Measurements from ENCODE around the gene ZNF319. TPM values are rescaled to one million over a fixed set of nuclear protein-coding genes. Genes with fewer than 3 reads are reported as not detected.

ZNF319 gene
- total and polyA plus RNA-seq, 7 donors, result 2.0 to 8.8 (median 6.6) TPM

DNA sequence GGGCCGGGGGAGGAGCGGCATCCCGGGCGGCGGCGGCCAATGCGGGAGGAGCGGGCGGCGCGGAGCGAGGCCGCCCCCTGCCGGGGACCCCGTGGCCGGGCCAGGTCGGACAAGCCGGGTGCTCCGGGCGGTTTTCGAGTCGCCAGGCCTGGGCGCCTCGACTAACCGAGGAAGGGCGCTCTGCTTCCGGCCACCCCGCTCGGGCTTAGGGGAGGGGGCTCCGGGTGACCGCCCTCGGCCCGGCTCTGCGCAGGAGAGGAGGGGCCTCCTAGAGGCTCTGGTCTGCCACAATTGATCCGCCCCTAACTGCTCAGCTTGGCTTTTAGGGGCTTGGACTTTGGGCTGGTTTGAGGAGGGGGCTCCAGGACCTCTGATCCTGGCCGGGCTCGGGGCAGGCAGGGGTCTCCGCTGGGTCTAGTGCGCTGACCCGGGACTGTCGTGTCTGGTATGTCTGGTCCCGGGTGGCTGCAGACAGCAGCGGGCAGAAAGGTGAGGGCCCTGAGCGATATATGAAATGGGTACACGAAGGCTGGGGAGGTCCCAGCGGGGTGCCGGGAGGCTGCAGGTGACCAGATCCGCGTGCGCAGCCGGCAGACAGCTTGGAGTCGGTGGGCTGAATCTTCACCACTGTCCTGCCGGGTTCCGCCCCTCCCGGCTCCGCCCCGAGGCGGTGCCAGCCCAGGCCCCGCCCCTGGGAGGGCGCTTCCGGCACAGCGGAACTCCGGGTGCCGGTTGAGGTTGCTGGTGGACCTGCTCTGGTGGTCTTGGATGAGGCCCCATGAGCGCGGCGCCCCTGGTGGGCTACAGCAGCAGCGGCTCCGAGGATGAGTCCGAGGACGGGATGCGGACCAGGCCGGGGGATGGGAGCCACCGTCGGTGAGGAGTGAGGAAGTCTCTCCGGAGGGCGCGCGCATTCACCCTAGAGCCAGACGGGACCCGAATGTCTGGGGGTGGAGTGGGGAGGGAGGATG lies 519 bp upstream of the ZNF319 start, which contains the start of gene USB1:
USB1 (plus strand) TSS at position 702 of the 971 bp plus-strand sequence; CDS start at position 779, 77 bp downstream.
- TF ChIP-seq, protein P1, sequence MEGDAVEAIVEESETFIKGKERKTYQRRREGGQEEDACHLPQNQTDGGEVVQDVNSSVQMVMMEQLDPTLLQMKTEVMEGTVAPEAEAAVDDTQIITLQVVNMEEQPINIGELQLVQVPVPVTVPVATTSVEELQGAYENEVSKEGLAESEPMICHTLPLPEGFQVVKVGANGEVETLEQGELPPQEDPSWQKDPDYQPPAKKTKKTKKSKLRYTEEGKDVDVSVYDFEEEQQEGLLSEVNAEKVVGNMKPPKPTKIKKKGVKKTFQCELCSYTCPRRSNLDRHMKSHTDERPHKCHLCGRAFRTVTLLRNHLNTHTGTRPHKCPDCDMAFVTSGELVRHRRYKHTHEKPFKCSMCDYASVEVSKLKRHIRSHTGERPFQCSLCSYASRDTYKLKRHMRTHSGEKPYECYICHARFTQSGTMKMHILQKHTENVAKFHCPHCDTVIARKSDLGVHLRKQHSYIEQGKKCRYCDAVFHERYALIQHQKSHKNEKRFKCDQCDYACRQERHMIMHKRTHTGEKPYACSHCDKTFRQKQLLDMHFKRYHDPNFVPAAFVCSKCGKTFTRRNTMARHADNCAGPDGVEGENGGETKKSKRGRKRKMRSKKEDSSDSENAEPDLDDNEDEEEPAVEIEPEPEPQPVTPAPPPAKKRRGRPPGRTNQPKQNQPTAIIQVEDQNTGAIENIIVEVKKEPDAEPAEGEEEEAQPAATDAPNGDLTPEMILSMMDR (IDR thresholded peaks at IDR 0.05), result peak; percentile 78
- H3K4me1 ChIP-seq, result peaks cover 11% of the 10 kb centered on the region
- WGBS, 3 donors, result 0 to 1% (median 1%) methylated on average over 54 to 81 of the region's 81 CpGs

DNA sequence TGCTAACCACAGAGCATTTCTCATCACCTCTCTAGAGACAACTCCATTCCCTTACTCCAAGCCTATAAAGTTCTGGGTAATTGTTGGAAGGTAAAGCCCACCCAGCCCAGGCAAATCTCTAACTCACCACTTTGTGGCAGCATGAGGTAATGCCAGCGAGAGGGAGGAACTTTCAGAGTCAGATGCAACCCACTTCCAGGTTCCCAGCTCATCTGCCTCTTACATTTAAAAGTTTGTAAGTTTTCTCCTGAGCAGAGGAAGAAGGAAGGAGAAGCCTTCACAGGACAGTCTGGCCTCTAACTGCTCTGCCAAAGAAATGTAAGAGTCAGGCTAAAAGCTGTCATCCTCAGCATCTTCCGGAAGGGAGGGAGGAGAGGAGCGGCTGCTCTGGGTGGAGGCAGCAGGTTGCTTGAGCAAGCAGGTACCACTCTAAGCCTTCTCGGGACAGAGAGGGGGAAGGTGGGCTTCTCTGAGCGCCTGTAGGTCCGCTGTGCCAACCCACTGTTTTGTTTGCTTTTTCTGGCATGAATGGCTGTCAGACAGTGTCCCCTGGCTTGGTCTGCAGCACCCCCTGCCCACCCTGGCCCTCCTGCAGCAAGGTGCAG lies 1.0 kb downstream of the ZNF319 start:
- Histone ChIP-seq H3K4me1 (peaks cover 7% of the 10 kb centered on the region), H3K9me3 (no peaks in the 10 kb centered on the region), H3K4me3 (peak overlapping the region; percentile 90), H3K27me3 (ENCODE audit: insufficient read depth in 3 of 3, low read length in 2 of 3) (no peaks in the 10 kb centered on the region), H3K27ac (peak overlapping the region; percentile 91), H3K36me3 (ENCODE audit: insufficient read depth in 1 of 2, low read depth in 1 of 2) (peaks cover 0 to 49% of the 10 kb centered on the region in 2 donors)
- 14 to 26% (median 15%) methylated on average over 6 of the region's 6 CpGs for WGBS, 3 donors
- no peak for ATAC-seq
- intact Hi-C loops (cut with DNase I), result loop anchor here in 1 of 2 donors (2.0 kb wide), 1 partner anchor 99 kb away; no protein-coding TSS in a partner anchor
- no peak for DNase-seq
- TF ChIP-seq, protein P1 (IDR thresholded peaks at IDR 0.05), result no peak

More for the DNA sequence above, 519 bp upstream of the ZNF319 start, which contains the start of gene USB1:
- Histone ChIP-seq H3K9me3 (no peaks in the 10 kb centered on the region), H3K36me3 (ENCODE audit: insufficient read depth in 1 of 2, low read depth in 1 of 2) (peaks cover 0 to 36% of the 10 kb centered on the region in 2 donors), H3K27ac (peak within 1 kb of the TSS; percentile 91), H3K4me3 (peak within 1 kb of the TSS; percentile 90), H3K27me3 (ENCODE audit: insufficient read depth in 3 of 3, low read length in 2 of 3) (no peaks in the 10 kb centered on the region)
- intact Hi-C loops (cut with DNase I), result loop anchor here (1.0 to 10.0 kb wide), 4 partner anchors 102 to 414 kb away; no protein-coding TSS in a partner anchor
- peak; percentile 88 to 93 for DNase-seq
- ATAC-seq, result peak; percentile 91 to 95 (median 92)

DNA sequence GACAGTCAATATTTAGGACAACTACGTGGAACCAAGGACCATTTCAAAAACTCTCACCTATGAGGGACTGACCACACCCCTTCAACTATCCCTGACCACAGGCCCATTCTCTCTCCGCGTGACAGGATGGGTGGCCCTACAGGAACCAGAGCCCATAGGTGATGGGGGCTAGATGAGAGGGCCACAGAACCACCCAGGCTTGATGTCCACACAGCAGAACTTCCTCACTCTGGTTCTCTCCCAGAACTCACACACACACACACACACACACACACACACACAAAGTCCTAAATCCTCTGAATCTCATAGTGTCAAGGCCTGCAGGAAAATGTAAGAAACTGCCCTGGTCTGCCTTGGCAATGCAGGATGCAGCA lies 1.5 kb downstream of the ZNF319 start:
- H3K4me3 ChIP-seq, result peak overlapping the region; percentile 90
- H3K36me3 ChIP-seq (ENCODE audit: insufficient read depth in 1 of 2, low read depth in 1 of 2), result peaks cover 0 to 49% of the 10 kb centered on the region in 2 donors
- peaks cover 7% of the 10 kb centered on the region for H3K4me1 ChIP-seq
- peak overlapping the region; percentile 91 for H3K27ac ChIP-seq
- H3K27me3 ChIP-seq (ENCODE audit: insufficient read depth in 3 of 3, low read length in 2 of 3), result no peaks in the 10 kb centered on the region
- DNase-seq (no peak), ATAC-seq (no peak)
- no peaks in the 10 kb centered on the region for H3K9me3 ChIP-seq
- WGBS, 3 donors, result 69 to 85% (median 85%) methylated on average over 3 of the region's 3 CpGs
- intact Hi-C loops (cut with DNase I), result loop anchor here in 1 of 2 donors (2.0 kb wide), 1 partner anchor 98 kb away; no protein-coding TSS in a partner anchor
- TF ChIP-seq, protein P1 (IDR thresholded peaks at IDR 0.05), result no peak

DNA sequence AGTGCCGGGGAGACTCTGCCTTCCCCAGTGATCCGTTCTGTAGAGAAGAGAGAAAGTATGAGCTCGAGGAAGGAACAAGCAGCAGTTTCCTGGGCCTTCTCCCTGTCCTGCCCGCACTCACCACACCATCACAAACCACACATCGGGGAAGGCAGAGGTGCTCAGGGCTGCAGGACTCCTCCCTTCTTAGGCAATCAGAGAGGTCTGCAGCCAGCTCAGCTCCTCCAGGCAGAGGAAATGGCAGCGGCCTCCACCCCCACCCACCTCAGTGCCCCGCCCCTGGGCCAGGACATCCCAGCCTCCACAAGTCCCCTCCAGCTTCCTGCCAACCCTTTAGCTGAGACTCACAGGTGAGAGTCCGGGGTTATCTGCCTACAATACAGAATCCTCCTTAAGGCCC lies 2.0 kb downstream of the ZNF319 start:
- ATAC-seq (no peak), DNase-seq (no peak)
- intact Hi-C loops (cut with DNase I), result loop anchor here in 1 of 2 donors (2.0 kb wide), 1 partner anchor 98 kb away; no protein-coding TSS in a partner anchor
- no peak overlapping the region for H3K27ac ChIP-seq
- H3K36me3 ChIP-seq (ENCODE audit: insufficient read depth in 1 of 2, low read depth in 1 of 2), result peaks cover 0 to 47% of the 10 kb centered on the region in 2 donors
- H3K4me1 ChIP-seq, result peaks cover 7% of the 10 kb centered on the region
- 69 to 76% (median 72%) methylated on average over 8 of the region's 8 CpGs for WGBS, 3 donors
- H3K9me3 ChIP-seq, result no peaks in the 10 kb centered on the region
- no peaks in the 10 kb centered on the region for H3K27me3 ChIP-seq (ENCODE audit: insufficient read depth in 3 of 3, low read length in 2 of 3)
- TF ChIP-seq, protein P1 (IDR thresholded peaks at IDR 0.05), result no peak
- H3K4me3 ChIP-seq, result no peak overlapping the region

All from psoas muscle (tissue), 8 donors.